Measurements from ENCODE around the gene EYS. TPM values are rescaled to one million over a fixed set of nuclear protein-coding genes. Genes with fewer than 3 reads are reported as not detected.

EYS gene
- total and polyA plus RNA-seq, 2 of the 8 experiments (the other 6 are each of a cell fraction or from before 2014, with no cell fraction given): 0.05 to 0.13 TPM

- no peaks in the 10 kb centered on the region for H3K79me2 ChIP-seq (ENCODE audit: control insufficient read depth in 1 of 2, insufficient read depth in 2 of 2, low read length in 2 of 2)
- H2BK5ac ChIP-seq (ENCODE audit: low read depth, low read length): no peak overlapping the region
- H2BK15ac ChIP-seq (ENCODE audit: low read length): no peak overlapping the region
- no peaks in the 10 kb centered on the region for H3K4me1 ChIP-seq (replicated peaks in 1 of 4; ENCODE audit: control insufficient read depth in 3 of 4, insufficient read depth in 4 of 4, low read length in 3 of 4)
- no peak overlapping the region for H3K4me3 ChIP-seq (ENCODE audit: extremely low read depth in 1 of 4, insufficient read depth in 2 of 4, low read depth in 3 of 4, low read length in 4 of 4)
- H3K14ac ChIP-seq (ENCODE audit: insufficient read length): no peak overlapping the region
- H4K20me1 ChIP-seq (replicated peaks in 1 of 2; ENCODE audit: control insufficient read depth in 1 of 2, insufficient read depth in 2 of 2, low read length in 2 of 2): no peaks in the 10 kb centered on the region
- no peak overlapping the region for H2AFZ ChIP-seq (ENCODE audit: low read length)
- DNase-seq (ENCODE audit: low read depth in 1 of 2, low spot score in 2 of 2) (no peak), FAIRE-seq (no peak)
- ChIA-PET CTCF (ENCODE audit: partially characterized antibody) (no interaction called here), POLR2A (ENCODE audit: partially characterized antibody) (no interaction called here)
- no peak overlapping the region for H2BK12ac ChIP-seq (ENCODE audit: low read depth, low read length)
- H3K27me3 ChIP-seq (replicated peaks in 1 of 4; ENCODE audit: control insufficient read depth in 3 of 4, extremely low read depth in 1 of 4, insufficient read depth in 3 of 4, low read length in 3 of 4): no peaks in the 10 kb centered on the region
- no peak overlapping the region for H4K5ac ChIP-seq (ENCODE audit: insufficient read length, low read depth, low read length)
- no peak overlapping the region for H3K4ac ChIP-seq (replicated peaks; ENCODE audit: insufficient read length, low read depth, low read length)
- H4K91ac ChIP-seq (replicated peaks; ENCODE audit: insufficient read length, low read length): no peak overlapping the region
- H2BK120ac ChIP-seq (replicated peaks; ENCODE audit: low read depth, low read length): no peak overlapping the region
- H3K23me2 ChIP-seq (ENCODE audit: low read depth, low read length): no peaks in the 10 kb centered on the region
- no peak overlapping the region for H3K18ac ChIP-seq (ENCODE audit: extremely low read depth, low read length)
- no peak for TF ChIP-seq NRF1 (IDR thresholded peaks at IDR 0.05; ENCODE audit: low read depth, low read length)
- TF ChIP-seq CTCF (IDR thresholded peaks at IDR 0.05; ENCODE audit: control extremely low read depth in 1 of 3, insufficient read depth in 1 of 3, low read depth in 1 of 3, low read length in 3 of 3): no peak
- no peak overlapping the region for H2AK5ac ChIP-seq (ENCODE audit: low read depth, low read length)
- H3K9me3 ChIP-seq (ENCODE audit: insufficient read depth in 2 of 2, low read depth in 1 of 2, low read length in 1 of 2): no peaks in the 10 kb centered on the region
- WGBS, 2 experiments (ENCODE audit: extremely low coverage in 1 of 2, insufficient coverage in 1 of 2, insufficient read length in 1 of 2, insufficient replicate concordance in 2 of 2, low coverage in 1 of 2, low lambda C conversion rate in 2 of 2, missing lambda C conversion rate in 1 of 2): 100% methylated on average over 1 of the region's 1 CpG; no CpG with 5 or more reads in 1 of the 2 experiments
- no peak overlapping the region for H3K27ac ChIP-seq (ENCODE audit: low read depth, low read length)
- no peak overlapping the region for H3K23ac ChIP-seq (ENCODE audit: insufficient read length)
- no peak overlapping the region for H3K9ac ChIP-seq (replicated peaks in 1 of 4; ENCODE audit: extremely low read depth in 1 of 4, low read depth in 3 of 4, low read length in 3 of 4)
- no peaks in the 10 kb centered on the region for H3K36me3 ChIP-seq (ENCODE audit: control insufficient read depth in 2 of 4, insufficient read depth in 4 of 4, low read length in 3 of 4)
- no peak overlapping the region for H3K4me2 ChIP-seq (ENCODE audit: insufficient read depth in 1 of 2, low read depth in 2 of 2, low read length in 2 of 2)
- H3K56ac ChIP-seq (replicated peaks; ENCODE audit: insufficient read length, low read depth, low read length): no peak overlapping the region
- H3K79me1 ChIP-seq (ENCODE audit: low read depth, low read length): no peaks in the 10 kb centered on the region
- H2BK20ac ChIP-seq (ENCODE audit: low read length): no peak overlapping the region
- H4K8ac ChIP-seq (ENCODE audit: extremely low read depth, insufficient read depth, low read length): no peak overlapping the region
These were observed 693.0 kb downstream of the EYS start for GRCh38 chr6:65014006-65014405.

All from H1 (cell line).